GM21367 (cell line): ENCODE measurements around the gene RAB8A.
"Not testable (repeated sequence)": the region's sequence is repeated elsewhere in the genome, so short reads cannot be mapped to it uniquely, and the experiment has no call there.

ENCODE experiments used
- ATAC-seq: cut with Tn5 transposase; IDR thresholded peaks from one replicate; pipeline ENCODE4 v1.9.1; 2021; ENCODE audit not compliant: unreplicated experiment

RAB8A gene

GRCh38 chr19:16077984-16078758, 33.5 kb upstream of the RAB8A start:
- no peak for ATAC-seq

- ATAC-seq = no peak
These were observed 32.7 kb upstream of the RAB8A start for GRCh38 chr19:16078759-16079707.

GRCh38 chr19:16084067-16084685, 27.5 kb upstream of the RAB8A start:
- no peak for ATAC-seq

GRCh38 chr19:16085115-16085514, 26.6 kb upstream of the RAB8A start:
- no peak for ATAC-seq

- not testable (repeated sequence) for ATAC-seq
These were observed 24.3 kb upstream of the RAB8A start for GRCh38 chr19:16087404-16087803.

- ATAC-seq = no peak
These were observed 23.7 kb upstream of the RAB8A start for GRCh38 chr19:16087940-16088339.

GRCh38 chr19:16088351-16089009, 23.2 kb upstream of the RAB8A start:
- ATAC-seq = no peak

- no peak for ATAC-seq
These were observed 22.5 kb upstream of the RAB8A start for GRCh38 chr19:16089010-16089846.

- no peak for ATAC-seq
These were observed 19.9 kb upstream of the RAB8A start for GRCh38 chr19:16091546-16092475.

- no peak for ATAC-seq
These were observed 17.2 kb upstream of the RAB8A start for GRCh38 chr19:16094360-16095070.

- ATAC-seq = no peak
These were observed 16.6 kb upstream of the RAB8A start for GRCh38 chr19:16095071-16095571.

GRCh38 chr19:16096280-16096855, 15.3 kb upstream of the RAB8A start:
- no peak for ATAC-seq

- no peak for ATAC-seq
These were observed 13.3 kb upstream of the RAB8A start for GRCh38 chr19:16098416-16098768.

GRCh38 chr19:16098821-16099220, 12.9 kb upstream of the RAB8A start:
- no peak for ATAC-seq

GRCh38 chr19:16099314-16099965, 12.2 kb upstream of the RAB8A start:
- ATAC-seq = not testable (repeated sequence)

- ATAC-seq = no peak
These were observed 11.2 kb upstream of the RAB8A start for GRCh38 chr19:16100524-16100923.

GRCh38 chr19:16104722-16105121, 7.0 kb upstream of the RAB8A start:
- no peak for ATAC-seq
